ENCODE data around the gene GJD2.

- TF ChIP-seq, protein P1, sequence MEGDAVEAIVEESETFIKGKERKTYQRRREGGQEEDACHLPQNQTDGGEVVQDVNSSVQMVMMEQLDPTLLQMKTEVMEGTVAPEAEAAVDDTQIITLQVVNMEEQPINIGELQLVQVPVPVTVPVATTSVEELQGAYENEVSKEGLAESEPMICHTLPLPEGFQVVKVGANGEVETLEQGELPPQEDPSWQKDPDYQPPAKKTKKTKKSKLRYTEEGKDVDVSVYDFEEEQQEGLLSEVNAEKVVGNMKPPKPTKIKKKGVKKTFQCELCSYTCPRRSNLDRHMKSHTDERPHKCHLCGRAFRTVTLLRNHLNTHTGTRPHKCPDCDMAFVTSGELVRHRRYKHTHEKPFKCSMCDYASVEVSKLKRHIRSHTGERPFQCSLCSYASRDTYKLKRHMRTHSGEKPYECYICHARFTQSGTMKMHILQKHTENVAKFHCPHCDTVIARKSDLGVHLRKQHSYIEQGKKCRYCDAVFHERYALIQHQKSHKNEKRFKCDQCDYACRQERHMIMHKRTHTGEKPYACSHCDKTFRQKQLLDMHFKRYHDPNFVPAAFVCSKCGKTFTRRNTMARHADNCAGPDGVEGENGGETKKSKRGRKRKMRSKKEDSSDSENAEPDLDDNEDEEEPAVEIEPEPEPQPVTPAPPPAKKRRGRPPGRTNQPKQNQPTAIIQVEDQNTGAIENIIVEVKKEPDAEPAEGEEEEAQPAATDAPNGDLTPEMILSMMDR (conservative IDR thresholded peaks at IDR 0.05; ENCODE audit: low read length) = no peak
- no peak for TF ChIP-seq EZH2phosphoT487 (IDR thresholded peaks at IDR 0.05; ENCODE audit: borderline replicate concordance)
These were observed 5.1 kb downstream of the GJD2 start for GRCh38 chr15:34749691-34750090.

All from Loucy (cell line).